GM12878 (cell line): ENCODE measurements around the gene FCGR3A. TPM values are rescaled to one million over a fixed set of nuclear protein-coding genes. Genes with fewer than 3 reads are reported as not detected.
"Not testable (repeated sequence)": the region's sequence is repeated elsewhere in the genome, so short reads cannot be mapped to it uniquely, and the experiment has no call there.

Experiments
- ATAC-seq: fragments of 200-7000 bp; cut with Tn5 transposase; 3 replicates; pipeline ENCODE4 v1.9.1; 2020; ENCODE audit warnings: mild to moderate bottlenecking, moderate library complexity
- BruUV-seq: library from RNA; stranded (reverse); fragments of 400-500 nt; replicated peaks from 2 replicates; lab custom pipeline; 2021; lab: Mats Ljungman, UMichigan
- CTCF ChIA-PET: fragments of 300-600 bp; sonication (Branson Sonifier 250); formaldehyde crosslinking; extraction: SDS; loops from one replicate; lab custom pipeline; 2021; ENCODE audit warnings: inconsistent platforms; lab: Yijun Ruan, JAX
- POLR2A ChIA-PET: fragments of 350-600 bp; formaldehyde crosslinking; extraction: SDS; loops from one replicate; lab custom pipeline; 2021; ENCODE audit warnings: inconsistent platforms; lab: Charles Lee
- RAD21 ChIA-PET: fragments of 300-600 bp; sonication (Branson Sonifier 250); formaldehyde crosslinking; loops from one replicate; lab custom pipeline; 2023; ENCODE audit warnings: antibody characterized with exemption; ENCODE audit not compliant: unreplicated experiment; lab: Charles Lee
- SMC1A ChIA-PET: fragments of 300-600 bp; sonication (Branson Sonifier 250); formaldehyde crosslinking; loops from one replicate; lab custom pipeline; 2023; ENCODE audit not compliant: unreplicated experiment, uncharacterized antibody; lab: Charles Lee
- DNase-seq: peaks from one replicate; pipeline ENCODE4 v3.0.0-alpha.2; 2011; ENCODE audit warnings: low read depth, low spot score
- FAIRE-seq: peaks from 3 replicates; lab custom pipeline; 2011; peaks lifted over from hg19 to GRCh38; lab: Jason Lieb, UNC
- H2AFZ ChIP-seq: 2 replicates; pipeline ENCODE4 v1.6.0; 2011; ENCODE audit warnings: low read depth, low read length, control low read depth; ENCODE audit not compliant: control insufficient read depth
- H3K27ac ChIP-seq: 2 replicates; pipeline ENCODE4 v1.5.1; 2011; ENCODE audit warnings: control low read depth; ENCODE audit not compliant: control insufficient read depth, insufficient read depth
- H3K27me3 ChIP-seq, 2 experiments: replicated peaks in 1 of 2; 2 replicates each; pipeline versions ENCODE4 v1.6.0 to v1.6.1; 2011; ENCODE audit warnings: low read length in 1 of 2; ENCODE audit not compliant: control insufficient read depth in 2 of 2, insufficient read depth in 2 of 2
- H3K36me3 ChIP-seq, 2 experiments: 2 replicates each; pipeline ENCODE4 v1.5.1; 2011; ENCODE audit warnings: low read length in 1 of 2; ENCODE audit not compliant: control insufficient read depth in 2 of 2, insufficient read depth in 2 of 2
- H3K4me1 ChIP-seq: 2 replicates; pipeline ENCODE4 v1.6.1; 2011; ENCODE audit warnings: mild to moderate bottlenecking, low read length, moderate library complexity, mixed read lengths; ENCODE audit not compliant: control insufficient read depth, insufficient read depth
- H3K4me2 ChIP-seq: 2 replicates; pipeline ENCODE4 v1.6.0; 2011; ENCODE audit warnings: control low read depth; ENCODE audit not compliant: control insufficient read depth, insufficient read depth
- H3K4me3 ChIP-seq: fragments of 200-600 bp; sonication (generic); 2 replicates; pipeline ENCODE4 v1.5.1; 2016
- H3K79me2 ChIP-seq: 2 replicates; pipeline ENCODE4 v1.6.0; 2011; ENCODE audit warnings: low read length; ENCODE audit not compliant: control insufficient read depth, insufficient read depth
- H3K9ac ChIP-seq: 2 replicates; pipeline ENCODE4 v1.8.0; 2011; ENCODE audit warnings: low read length, control low read depth, mixed read lengths; ENCODE audit not compliant: control insufficient read depth, insufficient read depth
- H3K9me3 ChIP-seq: replicated peaks from 3 replicates; pipeline ENCODE4 v1.5.1; 2011; ENCODE audit warnings: mild to moderate bottlenecking, low read length; ENCODE audit not compliant: control insufficient read depth, insufficient read depth
- H4K20me1 ChIP-seq: 2 replicates; pipeline ENCODE4 v1.6.0; 2011; ENCODE audit not compliant: control insufficient read depth, insufficient read depth
- CBX5 ChIP-seq: sonication (generic); IDR thresholded peaks from 2 replicates; pipeline ENCODE4 v1.6.1; 2016; ENCODE audit warnings: low read depth, moderate library complexity, mild to moderate bottlenecking, inconsistent platforms
- GABPA ChIP-seq: IDR thresholded peaks from 2 replicates; pipeline ENCODE4 v1.6.1; 2014; ENCODE audit warnings: antibody characterized with exemption, low read depth, mild to moderate bottlenecking, inconsistent platforms
- IKZF1 ChIP-seq: fragments of 450-650 bp; conservative IDR thresholded peaks from 2 replicates; pipeline ENCODE4 v1.6.1; 2017; ENCODE audit warnings: antibody characterized with exemption, mild to moderate bottlenecking
- NR2F1 ChIP-seq: fragments of 450-650 bp; conservative IDR thresholded peaks from 2 replicates; pipeline ENCODE4 v1.6.1; 2017; ENCODE audit warnings: mild to moderate bottlenecking
- RAD51 ChIP-seq: fragments of 450-650 bp; IDR thresholded peaks from 2 replicates; pipeline ENCODE4 v1.6.1; 2016; ENCODE audit warnings: moderate library complexity, mild to moderate bottlenecking, inconsistent platforms
- RELA ChIP-seq: fragments of 450-650 bp; IDR thresholded peaks from 2 replicates; pipeline ENCODE4 v1.8.0; 2014; ENCODE audit warnings: borderline replicate concordance; ENCODE audit not compliant: partially characterized antibody
- RUNX3 ChIP-seq: IDR thresholded peaks from 2 replicates; pipeline ENCODE4 v1.6.1; 2012; ENCODE audit warnings: low read length, inconsistent platforms
- SKIL ChIP-seq: fragments of 450-650 bp; IDR thresholded peaks from 2 replicates; pipeline ENCODE4 v1.6.1; 2017; ENCODE audit warnings: mild to moderate bottlenecking, low read depth, inconsistent platforms; ENCODE audit not compliant: poor library complexity, severe bottlenecking
- SMARCA5 ChIP-seq: fragments of 450-650 bp; IDR thresholded peaks from 2 replicates; pipeline ENCODE4 v1.6.1; 2017; ENCODE audit warnings: mild to moderate bottlenecking
- SREBF2 ChIP-seq: IDR thresholded peaks from 2 replicates; pipeline ENCODE4 v1.6.1; 2012; ENCODE audit warnings: mild to moderate bottlenecking, low read length
- TARDBP ChIP-seq: IDR thresholded peaks from 2 replicates; pipeline ENCODE4 v1.6.1; 2016; ENCODE audit warnings: borderline replicate concordance
- YY1 ChIP-seq: IDR thresholded peaks from 2 replicates; pipeline ENCODE4 v1.6.1; 2011; ENCODE audit warnings: low read depth, mild to moderate bottlenecking, low read length
- ZBTB40 ChIP-seq: fragments of 450-650 bp; IDR thresholded peaks from 2 replicates; pipeline ENCODE4 v1.6.1; 2016; ENCODE audit warnings: mild to moderate bottlenecking, moderate library complexity, borderline replicate concordance
- ZNF217 ChIP-seq: fragments of 450-650 bp; IDR thresholded peaks from 2 replicates; pipeline ENCODE4 v1.6.1; 2017; ENCODE audit warnings: antibody characterized with exemption, mild to moderate bottlenecking
- ZNF24 ChIP-seq: fragments of 450-650 bp; IDR thresholded peaks from 2 replicates; pipeline ENCODE4 v1.6.1; 2017; ENCODE audit warnings: antibody characterized with exemption, mild to moderate bottlenecking
- ZSCAN29 ChIP-seq: fragments of 450-650 bp; IDR thresholded peaks from 2 replicates; pipeline ENCODE4 v1.6.1; 2017; ENCODE audit warnings: mild to moderate bottlenecking, moderate library complexity
- WGBS: methylation state at CpG from one replicate; pipeline ENCODE4 v1.1.6; 2016; ENCODE audit warnings: low lambda C conversion rate; ENCODE audit not compliant: insufficient replicate concordance, insufficient coverage; ENCODE audit errors: missing lambda C conversion rate; 5-methylcytosine and 5-hydroxymethylcytosine counted together
- in situ Hi-C: fragments of 300-500 bp; cut with MboI; formaldehyde crosslinking; loops from 9 replicates; pipeline ENCODE4 v1.14.3; 2018; ENCODE audit warnings: mixed read lengths
- intact Hi-C: fragments of 100-400 bp; cut with micrococcal nuclease; formaldehyde crosslinking; loops from one replicate; pipeline ENCODE4 v1.14.2; 2022; ENCODE audit not compliant: unreplicated experiment
- polyA plus RNA-seq, 11 experiments: library from polyadenylated mRNA; depleted of rRNA in 4 of 11; unstranded in 6 of 11; stranded (reverse) in 5 of 11; fragments of >200 nt; fragmentation: Nextera tagmentation in 4 of 11; fragmentation: Illumina TruSeq in 1 of 11; extraction: Ambion mirVana in 4 of 11; extraction: Trizol in 1 of 11; gene quantifications; 1 replicate in 1 of 11; 2 replicates in 10 of 11; pipeline versions ENCODE4 v1.2.1 to v1.2.3, GENCODE V29; 2011 to 2016; ENCODE audit warnings: inconsistent platforms in 2 of 11, missing spikeins in 2 of 11, low read depth in 1 of 11
- total RNA-seq, 4 experiments: library from RNA; depleted of rRNA in 3 of 4; stranded (reverse); fragments of >200 nt in 3 of 4; fragmentation: Illumina TruSeq in 1 of 4; extraction: Trizol in 1 of 4; gene quantifications; 2 replicates each; pipeline versions ENCODE4 v1.2.1 to v1.2.3, GENCODE V29; 2013 to 2021

FCGR3A gene
- total and polyA plus RNA-seq, 10 of the 15 experiments (the other 5 are each of a cell fraction or from before 2014, with no cell fraction given): 0.09 to 0.10 TPM; not detected in 8

DNA sequence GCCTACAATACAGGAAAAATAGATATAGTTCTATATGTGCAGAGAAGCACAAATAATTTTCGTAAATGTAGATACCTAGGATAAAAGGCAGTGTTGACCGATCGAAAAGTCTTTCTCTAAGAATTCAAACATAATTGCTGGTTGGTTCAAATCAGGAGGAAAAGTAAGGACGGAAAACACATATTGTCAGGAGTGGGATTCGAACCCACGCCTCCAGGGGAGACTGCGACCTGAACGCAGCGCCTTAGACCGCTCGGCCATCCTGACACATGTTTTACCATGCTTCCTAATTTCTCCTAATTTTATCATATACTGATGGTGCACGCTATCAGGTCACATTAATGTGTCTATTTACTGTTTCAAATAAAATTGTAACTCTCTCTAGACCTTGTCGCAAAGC, 19.5 kb downstream of the FCGR3A start:
- H3K27me3 ChIP-seq, H3K36me3 ChIP-seq, in situ Hi-C loops, FAIRE-seq, H2AFZ ChIP-seq, H3K4me1 ChIP-seq, H3K9ac ChIP-seq, H3K79me2 ChIP-seq, POLR2A ChIA-PET, H3K9me3 ChIP-seq, RAD21 ChIA-PET, H4K20me1 ChIP-seq: not testable (repeated sequence)
- Histone ChIP-seq H3K27ac (peak overlapping the region; percentile 72; the same call in 1 of the 2 replicates), H3K4me3 (0 out of 2 replicates have a peak overlapping the region, but pooled peaks have one; percentile 32), H3K4me2 (peak overlapping the region; percentile 74)
- DNase-seq (peak; percentile 51), ATAC-seq (peak; percentile 74)
- intact Hi-C loops: loop anchor here (10.0 kb wide), 1 partner anchor 135 kb away; no protein-coding TSS in a partner anchor
- WGBS: under 1% methylated on average over 12 of the region's 13 CpGs
- ChIA-PET CTCF (interaction anchor here (0.8 kb wide), 1 partner anchor 208 kb away, joined by 4 read pairs; no protein-coding TSS in a partner anchor), SMC1A (interaction anchor here (1.0 to 1.1 kb wide), 2 partner anchors 43 to 209 kb away, joined by 3 to 6 read pairs; no protein-coding TSS in a partner anchor)
- TF ChIP-seq SMARCA5: peak; percentile 95
- TF ChIP-seq ZNF217: peak; percentile 89
- 0 out of 2 replicates have a peak, but pooled peaks have one; percentile 21 for TF ChIP-seq GABPA
- TF ChIP-seq TARDBP: peak; percentile 91; the same call in 1 of the 2 replicates
- peak; percentile 33; the same call in 1 of the 2 replicates for TF ChIP-seq RAD51
- 0 out of 2 replicates have a peak, but pooled peaks have one; percentile 11 for TF ChIP-seq CBX5
- TF ChIP-seq YY1: peak; percentile 56; the same call in 1 of the 2 replicates
- 0 out of 2 replicates have a peak, but pooled peaks have one; percentile 21 for TF ChIP-seq NR2F1
- peak; percentile 91 for TF ChIP-seq ZSCAN29
- peak; percentile 34; the same call in 1 of the 2 replicates for TF ChIP-seq RUNX3
- TF ChIP-seq SKIL: peak; percentile 64
- peak; percentile 26; the same call in 1 of the 2 replicates for TF ChIP-seq IKZF1
- TF ChIP-seq SREBF2: peak; percentile 84
- TF ChIP-seq ZNF24: peak; percentile 99
- peak; percentile 57 for TF ChIP-seq RELA
- TF ChIP-seq ZBTB40: peak; percentile 62
- BruUV-seq: TSS peak; percentile 44
